Caco-2 (cell line): ENCODE results near the gene NAP1L2. TPM values are rescaled to one million over a fixed set of nuclear protein-coding genes. Genes with fewer than 3 reads are reported as not detected.
"Not testable (repeated sequence)": the region's sequence is repeated elsewhere in the genome, so short reads cannot be mapped to it uniquely, and the experiment has no call there.

Source experiments
- BruUV-seq: library from RNA; stranded (reverse); fragments of 400-500 nt; replicated peaks from 2 replicates; lab custom pipeline; 2021; lab: Mats Ljungman, UMichigan
- CTCF ChIA-PET: fragments of 300-600 bp; sonication (Branson Sonifier 250); formaldehyde crosslinking; loops from one replicate; lab custom pipeline; 2022; ENCODE audit warnings: antibody characterized with exemption; lab: Charles Lee
- POLR2A ChIA-PET: fragments of 300-600 bp; sonication (Branson Sonifier 250); formaldehyde crosslinking; loops from one replicate; lab custom pipeline; 2022; ENCODE audit warnings: antibody characterized with exemption; lab: Charles Lee
- DNase-seq, 2 experiments: peaks; one replicate each; pipeline versions ENCODE4 v3.0.0 to v3.0.0-alpha.2; 2020 to 2022
- H3K27me3 ChIP-seq: replicated peaks from 2 replicates; pipeline ENCODE4 v1.6.0; 2011; ENCODE audit warnings: low read length; ENCODE audit not compliant: control insufficient read depth, insufficient read depth
- H3K36me3 ChIP-seq: 2 replicates; pipeline ENCODE4 v1.5.1; 2011; ENCODE audit warnings: low read length; ENCODE audit not compliant: control insufficient read depth, insufficient read depth
- H3K4me1 ChIP-seq: fragments of 250-450 bp; sonication (Bioruptor Pico); 2 replicates; pipeline ENCODE4 v1.5.1; 2020; ENCODE audit warnings: mild to moderate bottlenecking
- H3K4me3 ChIP-seq: 2 replicates; pipeline ENCODE4 v1.5.1; 2011; ENCODE audit warnings: low read depth, mild to moderate bottlenecking, control low read depth, low read length
- H3K9me3 ChIP-seq: fragments of 250-450 bp; sonication (Bioruptor Pico); 2 replicates; pipeline ENCODE4 v1.5.1; 2020; ENCODE audit warnings: mild to moderate bottlenecking, moderate library complexity
- H3K27ac Mint-ChIP-seq: one replicate; pipeline ENCODE4 v1.8.0; 2022; ENCODE audit warnings: mixed read lengths; ENCODE audit not compliant: unreplicated experiment
- H3K27me3 Mint-ChIP-seq: one replicate; pipeline ENCODE4 v1.8.0; 2022; ENCODE audit warnings: mixed read lengths; ENCODE audit not compliant: insufficient read depth, unreplicated experiment
- H3K36me3 Mint-ChIP-seq: one replicate; pipeline ENCODE4 v1.8.0; 2022; ENCODE audit warnings: mild to moderate bottlenecking, mixed read lengths; ENCODE audit not compliant: insufficient read depth, unreplicated experiment
- H3K4me1 Mint-ChIP-seq: one replicate; pipeline ENCODE4 v1.8.0; 2022; ENCODE audit warnings: low read depth, mixed read lengths; ENCODE audit not compliant: unreplicated experiment
- H3K4me3 Mint-ChIP-seq: one replicate; pipeline ENCODE4 v1.8.0; 2022; ENCODE audit warnings: mild to moderate bottlenecking, moderate library complexity, mixed read lengths; ENCODE audit not compliant: unreplicated experiment
- H3K9me3 Mint-ChIP-seq: one replicate; pipeline ENCODE4 v1.8.0; 2022; ENCODE audit warnings: mixed read lengths; ENCODE audit not compliant: unreplicated experiment
- CTCF ChIP-seq, 2 experiments: fragments of 200-600 bp in 1 of 2; IDR thresholded peaks; 1 replicate in 1 of 2; 2 replicates in 1 of 2; pipeline versions ENCODE4 v1.5.1 to v1.8.0; 2011 to 2022; ENCODE audit warnings: antibody characterized with exemption in 1 of 2, control low read depth in 1 of 2, inconsistent platforms in 1 of 2, low read depth in 1 of 2, low read length in 1 of 2, mild to moderate bottlenecking in 1 of 2, moderate library complexity in 1 of 2; ENCODE audit not compliant: insufficient read depth in 1 of 2, severe bottlenecking in 1 of 2, unreplicated experiment in 1 of 2
- intact Hi-C: fragments of 100-400 bp; cut with micrococcal nuclease; formaldehyde crosslinking; loops from one replicate; pipeline ENCODE4 v1.10.0; 2022; ENCODE audit not compliant: unreplicated experiment
- total RNA-seq: library from RNA; stranded (reverse); gene quantifications from 2 replicates; pipeline ENCODE4 v1.2.3, GENCODE V29; 2022

Gene NAP1L2
- total RNA-seq, 1 experiment from 2014 or later: 0.16 TPM

- Mint-ChIP-seq H3K9me3 (peaks cover 7% of the 10 kb centered on the region), H3K27ac (no peak overlapping the region), H3K36me3 (no peaks in the 10 kb centered on the region), H3K4me1 (no peaks in the 10 kb centered on the region), H3K27me3 (no peaks in the 10 kb centered on the region), H3K4me3 (no peak overlapping the region)
- no TSS peak for BruUV-seq
- no peak for TF ChIP-seq CTCF (IDR thresholded peaks at IDR 0.05; ENCODE audit: insufficient read depth in 1 of 2, low read depth in 1 of 2, low read length in 1 of 2, severe bottlenecking in 1 of 2, unreplicated experiment in 1 of 2)
- Histone ChIP-seq H3K4me3 (no peak overlapping the region), H3K27me3 (no peaks in the 10 kb centered on the region), H3K4me1 (no peaks in the 10 kb centered on the region), H3K36me3 (no peaks in the 10 kb centered on the region), H3K9me3 (no peaks in the 10 kb centered on the region)
- ChIA-PET POLR2A (no interaction called here), CTCF (no interaction called here)
- intact Hi-C loops: no loop called here
- DNase-seq: no peak
Measured at GRCh38 chrX:73206366-73206765, 8.3 kb downstream of the NAP1L2 start.

- H3K36me3 ChIP-seq: no peaks in the 10 kb centered on the region
- intact Hi-C loops: no loop called here
- H3K9me3 ChIP-seq: no peaks in the 10 kb centered on the region
- no peaks in the 10 kb centered on the region for H3K4me1 ChIP-seq
- CTCF ChIA-PET: no interaction called here
- no peak overlapping the region for H3K27ac Mint-ChIP-seq
- peaks cover 9% of the 10 kb centered on the region for H3K9me3 Mint-ChIP-seq
- H3K36me3 Mint-ChIP-seq: no peaks in the 10 kb centered on the region
- no peak for TF ChIP-seq CTCF (IDR thresholded peaks at IDR 0.05; ENCODE audit: insufficient read depth in 1 of 2, low read depth in 1 of 2, low read length in 1 of 2, severe bottlenecking in 1 of 2, unreplicated experiment in 1 of 2)
- H3K27me3 ChIP-seq: no peaks in the 10 kb centered on the region
- H3K4me1 Mint-ChIP-seq: no peaks in the 10 kb centered on the region
- H3K27me3 Mint-ChIP-seq: no peaks in the 10 kb centered on the region
- DNase-seq: no peak
- POLR2A ChIA-PET: no interaction called here
- no peak overlapping the region for H3K4me3 Mint-ChIP-seq
- no TSS peak for BruUV-seq
- no peak overlapping the region for H3K4me3 ChIP-seq
Measured at GRCh38 chrX:73182502-73183114, 32.0 kb downstream of the NAP1L2 start.

- H3K4me3 Mint-ChIP-seq, DNase-seq, CTCF ChIA-PET, H3K4me1 Mint-ChIP-seq, H3K27me3 Mint-ChIP-seq, H3K36me3 Mint-ChIP-seq, POLR2A ChIA-PET, H3K36me3 ChIP-seq, H3K4me1 ChIP-seq, H3K27me3 ChIP-seq, H3K9me3 ChIP-seq, H3K9me3 Mint-ChIP-seq, intact Hi-C loops, H3K27ac Mint-ChIP-seq, H3K4me3 ChIP-seq, BruUV-seq: not testable (repeated sequence)
Measured at GRCh38 chrX:73168945-73169344, 45.7 kb downstream of the NAP1L2 start.

Other genes starting within 250 kb of the NAP1L2 start
- not detected in 2 replicates for gene PABPC1L2B, start 211.9 kb downstream of the NAP1L2 start, total RNA-seq
- gene PABPC1L2A, start 135.3 kb downstream of the NAP1L2 start, total RNA-seq: not detected in 2 replicates
- gene CDX4, start 232.2 kb upstream of the NAP1L2 start, total RNA-seq: not detected in 2 replicates